ENCODE data around the gene ACTA1.
"Not testable (repeated sequence)": the region's sequence is repeated elsewhere in the genome, so short reads cannot be mapped to it uniquely, and the experiment has no call there.

ACTA1 gene

GRCh38 chr1:229408458-229409037, 25.3 kb downstream of the ACTA1 start:
- Mint-ChIP-seq H3K4me3 (no peak overlapping the region), H3K27ac (no peak overlapping the region), H3K27me3 (peaks cover 75% of the 10 kb centered on the region), H3K4me1 (ENCODE audit: low read depth) (peaks cover 17% of the 10 kb centered on the region), H3K9me3 (no peaks in the 10 kb centered on the region), H3K36me3 (ENCODE audit: low read depth) (no peaks in the 10 kb centered on the region)

GRCh38 chr1:229407206-229408026, 26.5 kb downstream of the ACTA1 start:
- no peaks in the 10 kb centered on the region for H3K36me3 Mint-ChIP-seq (ENCODE audit: low read depth)
- peak overlapping the region; percentile 67 for H3K4me3 Mint-ChIP-seq
- H3K27ac Mint-ChIP-seq: no peak overlapping the region
- H3K9me3 Mint-ChIP-seq: no peaks in the 10 kb centered on the region
- H3K27me3 Mint-ChIP-seq: peaks cover 70% of the 10 kb centered on the region
- peaks cover 17% of the 10 kb centered on the region for H3K4me1 Mint-ChIP-seq (ENCODE audit: low read depth)

GRCh38 chr1:229406798-229407197, 27.1 kb downstream of the ACTA1 start:
- peaks cover 17% of the 10 kb centered on the region for H3K4me1 Mint-ChIP-seq (ENCODE audit: low read depth)
- no peaks in the 10 kb centered on the region for H3K9me3 Mint-ChIP-seq
- H3K27me3 Mint-ChIP-seq: peaks cover 69% of the 10 kb centered on the region
- H3K36me3 Mint-ChIP-seq (ENCODE audit: low read depth): no peaks in the 10 kb centered on the region
- peak overlapping the region; percentile 67 for H3K4me3 Mint-ChIP-seq
- H3K27ac Mint-ChIP-seq: no peak overlapping the region

- no peak overlapping the region for H3K4me3 Mint-ChIP-seq
- H3K27me3 Mint-ChIP-seq: peaks cover 60% of the 10 kb centered on the region
- H3K36me3 Mint-ChIP-seq (ENCODE audit: low read depth): no peaks in the 10 kb centered on the region
- H3K4me1 Mint-ChIP-seq (ENCODE audit: low read depth): peaks cover 8% of the 10 kb centered on the region
- no peaks in the 10 kb centered on the region for H3K9me3 Mint-ChIP-seq
- no peak overlapping the region for H3K27ac Mint-ChIP-seq
Measured at GRCh38 chr1:229403573-229403972, 30.3 kb downstream of the ACTA1 start.

- Mint-ChIP-seq H3K27me3 (peaks cover 56% of the 10 kb centered on the region), H3K27ac (no peak overlapping the region), H3K4me3 (no peak overlapping the region), H3K9me3 (no peaks in the 10 kb centered on the region), H3K36me3 (ENCODE audit: low read depth) (no peaks in the 10 kb centered on the region), H3K4me1 (ENCODE audit: low read depth) (peaks cover 8% of the 10 kb centered on the region)
Measured at GRCh38 chr1:229402993-229403392, 30.9 kb downstream of the ACTA1 start.

- not testable (repeated sequence) for H3K4me1 Mint-ChIP-seq (ENCODE audit: low read depth); H3K4me3 Mint-ChIP-seq; H3K27ac Mint-ChIP-seq; H3K36me3 Mint-ChIP-seq (ENCODE audit: low read depth); H3K9me3 Mint-ChIP-seq
- peaks cover 51% of the 10 kb centered on the region for H3K27me3 Mint-ChIP-seq
Measured at GRCh38 chr1:229402329-229402728, 31.6 kb downstream of the ACTA1 start.

GRCh38 chr1:229397762-229398161, 36.1 kb downstream of the ACTA1 start:
- Mint-ChIP-seq H3K27ac (no peak overlapping the region), H3K27me3 (peaks cover 30% of the 10 kb centered on the region), H3K36me3 (ENCODE audit: low read depth) (no peaks in the 10 kb centered on the region), H3K9me3 (no peaks in the 10 kb centered on the region), H3K4me1 (ENCODE audit: low read depth) (no peaks in the 10 kb centered on the region), H3K4me3 (no peak overlapping the region)

- no peak overlapping the region for H3K4me3 Mint-ChIP-seq
- H3K27ac Mint-ChIP-seq: no peak overlapping the region
- no peaks in the 10 kb centered on the region for H3K36me3 Mint-ChIP-seq (ENCODE audit: low read depth)
- no peaks in the 10 kb centered on the region for H3K9me3 Mint-ChIP-seq
- peaks cover 28% of the 10 kb centered on the region for H3K27me3 Mint-ChIP-seq
- H3K4me1 Mint-ChIP-seq (ENCODE audit: low read depth): no peaks in the 10 kb centered on the region
Measured at GRCh38 chr1:229396585-229397206, 37.2 kb downstream of the ACTA1 start.

- not testable (repeated sequence) for H3K4me3 Mint-ChIP-seq; H3K4me1 Mint-ChIP-seq (ENCODE audit: low read depth); H3K9me3 Mint-ChIP-seq; H3K27ac Mint-ChIP-seq; H3K36me3 Mint-ChIP-seq (ENCODE audit: low read depth)
- H3K27me3 Mint-ChIP-seq: peaks cover 26% of the 10 kb centered on the region
Measured at GRCh38 chr1:229394517-229394916, 39.4 kb downstream of the ACTA1 start.

- no peaks in the 10 kb centered on the region for H3K36me3 Mint-ChIP-seq (ENCODE audit: low read depth)
- no peaks in the 10 kb centered on the region for H3K9me3 Mint-ChIP-seq
- H3K4me3 Mint-ChIP-seq: no peak overlapping the region
- no peaks in the 10 kb centered on the region for H3K4me1 Mint-ChIP-seq (ENCODE audit: low read depth)
- H3K27me3 Mint-ChIP-seq: peaks cover 23% of the 10 kb centered on the region
- no peak overlapping the region for H3K27ac Mint-ChIP-seq
Measured at GRCh38 chr1:229392936-229393335, 41.0 kb downstream of the ACTA1 start.

- Mint-ChIP-seq H3K9me3 (no peaks in the 10 kb centered on the region), H3K4me1 (ENCODE audit: low read depth) (no peaks in the 10 kb centered on the region), H3K4me3 (no peak overlapping the region), H3K27ac (no peak overlapping the region), H3K27me3 (peaks cover 19% of the 10 kb centered on the region), H3K36me3 (ENCODE audit: low read depth) (no peaks in the 10 kb centered on the region)
Measured at GRCh38 chr1:229390130-229390529, 43.8 kb downstream of the ACTA1 start.

GRCh38 chr1:229388897-229389580, 44.9 kb downstream of the ACTA1 start:
- Mint-ChIP-seq H3K4me1 (ENCODE audit: low read depth) (no peaks in the 10 kb centered on the region), H3K9me3 (no peaks in the 10 kb centered on the region), H3K27me3 (peaks cover 20% of the 10 kb centered on the region), H3K27ac (no peak overlapping the region), H3K4me3 (no peak overlapping the region), H3K36me3 (ENCODE audit: low read depth) (no peaks in the 10 kb centered on the region)

GRCh38 chr1:229385853-229386456, 47.9 kb downstream of the ACTA1 start:
- Mint-ChIP-seq H3K4me1 (ENCODE audit: low read depth) (no peaks in the 10 kb centered on the region), H3K27ac (no peak overlapping the region), H3K9me3 (no peaks in the 10 kb centered on the region), H3K27me3 (peaks cover 14% of the 10 kb centered on the region), H3K36me3 (ENCODE audit: low read depth) (no peaks in the 10 kb centered on the region), H3K4me3 (no peak overlapping the region)

- H3K36me3 Mint-ChIP-seq (ENCODE audit: low read depth): no peaks in the 10 kb centered on the region
- peaks cover 10% of the 10 kb centered on the region for H3K27me3 Mint-ChIP-seq
- H3K4me3 Mint-ChIP-seq: no peak overlapping the region
- no peak overlapping the region for H3K27ac Mint-ChIP-seq
- no peaks in the 10 kb centered on the region for H3K4me1 Mint-ChIP-seq (ENCODE audit: low read depth)
- no peaks in the 10 kb centered on the region for H3K9me3 Mint-ChIP-seq
Measured at GRCh38 chr1:229384822-229385221, 49.1 kb downstream of the ACTA1 start.

GRCh38 chr1:229383961-229384360, 49.9 kb downstream of the ACTA1 start:
- peaks cover 10% of the 10 kb centered on the region for H3K27me3 Mint-ChIP-seq
- no peaks in the 10 kb centered on the region for H3K4me1 Mint-ChIP-seq (ENCODE audit: low read depth)
- no peaks in the 10 kb centered on the region for H3K36me3 Mint-ChIP-seq (ENCODE audit: low read depth)
- no peaks in the 10 kb centered on the region for H3K9me3 Mint-ChIP-seq
- no peak overlapping the region for H3K27ac Mint-ChIP-seq
- H3K4me3 Mint-ChIP-seq: no peak overlapping the region
